Ramos (cell line): Measurements from ENCODE around the gene P2RX4.
"Not testable (repeated sequence)": the region's sequence is repeated elsewhere in the genome, so short reads cannot be mapped to it uniquely, and the experiment has no call there.

Source experiments
- in situ Hi-C: fragments of 300-500 bp; cut with MboI; formaldehyde crosslinking; loops from one replicate; pipeline ENCODE4 v1.14.3; 2022; ENCODE audit warnings: low sequenced_read_pairs; ENCODE audit not compliant: unreplicated experiment

P2RX4 gene

DNA sequence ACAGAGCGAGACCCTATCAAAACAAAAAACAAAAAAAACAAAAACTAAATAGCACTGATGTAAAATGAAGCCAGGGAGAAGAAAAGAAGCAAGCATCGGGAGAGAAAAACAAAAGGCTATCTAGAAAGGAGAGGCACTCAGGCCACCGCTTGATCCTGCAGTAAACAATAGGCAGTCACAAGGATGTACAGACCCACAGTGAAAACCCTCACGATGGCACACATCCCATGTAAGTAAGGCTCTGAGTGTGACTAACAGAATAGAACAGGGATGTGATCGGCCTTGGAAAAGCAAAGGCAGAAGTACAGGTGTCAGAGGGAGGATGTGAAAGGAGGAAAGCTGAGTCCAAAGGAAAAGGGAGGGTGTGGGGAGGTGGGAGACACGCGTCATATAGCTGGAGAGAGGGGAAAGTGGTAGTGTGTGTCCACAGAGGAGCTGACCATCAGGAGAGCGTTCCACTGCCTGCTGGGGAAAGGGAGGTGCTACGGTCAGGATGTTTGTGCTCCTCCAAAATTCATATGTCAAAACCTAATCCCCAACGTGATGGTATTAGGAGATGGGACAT is 55.1 kb downstream of the P2RX4 start:
- in situ Hi-C loops = no loop called here

DNA sequence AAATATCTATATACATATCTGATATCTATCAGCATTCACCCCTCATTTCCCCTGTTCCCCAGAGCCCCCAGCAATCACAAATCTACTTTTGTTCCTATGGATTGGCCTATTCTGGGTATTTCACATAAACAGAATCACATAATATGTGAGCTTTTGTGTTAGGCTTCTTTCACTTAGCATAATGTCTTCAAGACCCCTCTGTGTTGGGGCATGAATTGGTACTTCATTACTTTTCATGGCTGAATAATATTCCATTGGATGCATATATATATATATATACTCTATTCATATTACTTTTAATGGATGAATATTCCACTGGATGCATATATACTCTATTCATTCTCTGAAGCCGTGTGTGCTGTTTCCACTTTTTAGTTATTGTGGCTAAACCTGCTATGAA is 57.9 kb downstream of the P2RX4 start:
- in situ Hi-C loops = no loop called here

DNA sequence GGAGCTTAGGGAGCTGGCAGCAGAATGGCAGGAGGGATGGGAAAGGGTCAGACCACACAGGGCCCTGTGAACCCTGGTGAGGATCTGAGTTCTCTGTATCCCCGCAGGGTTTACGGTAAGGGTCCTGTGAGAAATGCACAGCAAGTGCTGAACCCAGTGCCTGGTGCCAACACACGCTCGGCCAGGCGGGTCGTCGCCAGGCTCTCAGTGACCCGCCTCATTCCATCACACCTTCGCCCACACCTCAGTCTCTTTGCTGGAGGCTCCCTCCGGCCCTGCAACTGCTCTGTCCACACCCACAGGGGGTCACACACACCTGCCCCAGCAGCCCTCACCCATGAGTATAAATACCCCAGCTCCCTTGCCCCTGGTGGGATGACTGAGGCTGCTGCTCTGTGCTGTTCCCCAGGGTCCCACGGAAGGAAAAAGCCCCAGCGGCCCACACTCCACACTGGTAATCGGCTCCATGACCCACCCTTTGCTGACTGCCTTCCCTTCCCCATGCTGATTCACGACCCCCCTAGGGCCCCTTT is 63.5 kb downstream of the P2RX4 start:
- in situ Hi-C loops = no loop called here

DNA sequence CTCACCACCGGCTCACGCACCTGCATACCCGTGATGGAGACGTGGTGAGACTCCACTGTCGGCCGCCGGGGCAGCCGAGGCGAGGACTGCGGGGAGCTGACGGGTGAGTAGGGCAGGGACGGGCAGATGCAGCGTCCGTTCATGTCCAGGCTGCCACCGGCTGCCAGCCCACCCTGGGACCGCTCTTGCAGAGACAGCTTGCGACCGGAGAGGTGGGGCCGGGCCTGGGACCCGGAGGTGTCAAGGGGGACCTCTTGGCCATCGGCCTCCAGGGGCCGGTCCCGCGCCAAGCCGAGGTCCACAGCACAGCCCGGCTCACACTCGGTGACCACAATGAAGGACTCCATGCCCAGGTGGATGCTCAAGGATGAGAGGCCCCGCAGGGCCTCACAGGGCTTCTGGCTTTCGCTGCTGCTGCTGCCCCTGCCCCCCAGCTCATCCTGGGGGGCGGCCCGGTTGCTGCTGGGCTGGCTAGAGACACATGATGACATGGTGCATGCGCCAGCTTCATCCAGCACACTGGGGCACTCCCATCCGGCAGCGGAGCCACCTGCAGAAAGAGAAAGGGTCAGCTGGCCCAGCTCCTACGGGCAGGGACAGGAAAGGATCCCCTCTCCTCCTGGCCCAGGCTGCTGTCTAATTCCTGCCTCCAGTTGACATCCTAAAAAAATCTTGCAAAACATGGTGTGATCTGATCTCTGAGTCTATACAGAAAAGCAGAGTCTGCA is 64.3 kb downstream of the P2RX4 start:
- in situ Hi-C loops = no loop called here

DNA sequence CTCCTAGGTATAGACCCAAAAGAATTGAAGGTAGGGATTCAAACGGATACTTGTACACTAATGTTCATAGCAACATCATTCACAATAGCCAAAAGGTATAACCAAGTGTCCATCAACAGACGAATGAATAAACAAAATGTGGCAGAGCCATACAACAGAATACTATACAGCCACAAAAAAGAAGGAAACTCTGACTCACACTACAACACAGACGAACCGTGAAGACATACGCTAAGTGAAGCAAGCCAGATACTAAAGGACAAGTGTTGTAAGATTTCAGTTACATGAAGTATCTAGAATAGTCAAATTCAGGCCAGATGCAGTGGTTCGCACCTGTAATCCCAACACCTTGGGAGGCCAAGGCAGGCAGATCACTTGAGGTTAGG is 67.4 kb downstream of the P2RX4 start:
- in situ Hi-C loops = no loop called here

DNA sequence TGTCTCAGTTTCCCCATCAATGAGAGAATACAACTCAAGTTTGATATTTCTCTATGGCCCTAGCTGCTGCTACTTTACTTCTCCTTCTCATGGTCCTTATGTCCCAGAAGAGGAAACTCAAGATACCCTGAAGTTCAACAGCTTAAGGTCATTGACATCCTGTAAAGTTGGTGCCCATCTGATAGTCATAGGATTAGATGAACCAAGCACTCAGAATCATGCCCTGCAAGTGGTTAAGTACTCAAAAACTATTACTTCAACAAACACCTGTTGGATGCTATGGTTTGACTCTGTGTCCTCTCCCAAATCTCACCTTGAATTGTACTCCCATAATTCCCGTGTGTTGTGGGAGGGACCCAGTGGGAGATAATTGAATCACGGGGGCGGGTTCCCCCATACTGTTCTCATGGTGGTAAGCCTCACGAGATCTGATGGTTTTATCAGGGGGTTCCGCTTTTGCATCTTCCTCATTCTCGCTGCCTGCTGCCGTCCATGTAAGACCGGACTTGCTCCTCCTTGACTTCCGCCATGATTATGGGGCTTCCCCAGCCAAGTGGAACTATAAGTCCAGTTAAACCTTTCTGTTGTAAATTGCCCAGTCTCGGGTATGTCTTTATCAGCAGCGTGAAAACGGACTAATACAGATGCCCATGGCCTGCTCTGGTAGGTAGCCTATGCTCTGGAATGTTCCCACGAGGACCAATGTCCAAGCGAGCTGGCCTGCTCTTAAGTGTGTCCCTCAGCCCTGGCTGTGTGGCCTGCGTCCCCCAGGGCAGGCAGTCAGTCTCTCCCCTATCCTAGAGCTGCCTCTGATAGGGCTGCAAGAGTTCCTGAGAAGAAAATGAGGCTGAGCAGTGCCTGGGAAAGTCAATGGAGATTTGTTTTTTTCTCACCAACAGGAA is 68.5 kb downstream of the P2RX4 start:
- in situ Hi-C loops = no loop called here

DNA sequence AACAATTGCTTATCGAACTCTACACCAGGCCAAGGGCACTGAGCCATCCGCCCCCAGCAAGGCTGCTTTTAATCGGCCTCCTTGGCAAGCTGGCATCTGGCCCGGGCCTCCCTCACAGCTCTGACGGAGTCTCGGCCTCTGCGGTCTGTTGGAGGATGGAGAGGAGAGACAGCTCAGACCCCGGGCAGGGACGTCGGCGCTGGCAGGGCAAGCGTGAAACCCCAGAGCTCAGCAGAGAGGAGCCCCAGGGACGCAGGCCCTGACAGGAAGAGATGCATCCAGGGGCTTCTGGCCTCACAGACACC is 69.1 kb downstream of the P2RX4 start:
- in situ Hi-C loops = no loop called here

DNA sequence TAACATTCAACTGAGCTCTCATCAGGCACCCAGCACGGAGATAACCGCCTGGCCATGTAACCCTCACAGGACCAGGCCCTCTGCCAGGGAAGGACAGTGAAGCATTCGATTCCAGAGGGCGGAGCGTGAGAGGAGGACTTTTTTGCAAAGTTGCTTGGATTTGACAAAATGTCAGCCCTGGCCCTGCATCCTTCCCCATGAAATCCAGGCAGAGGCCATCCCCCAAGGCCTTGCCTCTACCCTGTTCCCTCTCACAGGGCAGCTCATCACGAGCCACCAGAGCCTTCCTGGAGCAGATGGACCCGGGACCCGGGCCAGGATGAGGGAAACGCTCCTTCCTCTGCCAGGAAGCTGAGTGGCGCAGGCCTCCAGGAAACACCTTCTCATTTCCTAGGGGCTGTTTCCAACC is 69.6 kb downstream of the P2RX4 start:
- in situ Hi-C loops = no loop called here

DNA sequence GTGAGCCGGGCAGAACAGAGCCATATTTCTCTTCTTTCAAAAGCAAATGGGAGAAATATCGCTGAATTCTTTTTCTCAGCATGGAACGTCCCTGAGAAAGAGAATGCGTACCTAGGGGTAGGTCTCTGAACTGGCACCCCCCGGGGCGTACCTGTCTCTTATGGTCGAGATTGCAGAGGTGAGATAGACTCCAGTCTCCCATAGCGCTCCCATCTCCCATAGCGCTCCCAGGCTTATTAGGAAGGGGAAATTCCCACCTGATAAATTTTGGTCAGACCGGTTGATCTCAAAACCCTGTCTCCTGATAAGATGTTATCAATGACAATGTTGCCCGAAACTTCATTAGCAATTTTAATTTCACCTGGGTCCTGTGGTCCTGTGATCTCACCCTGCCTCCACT is 70.6 kb downstream of the P2RX4 start:
- in situ Hi-C loops = not testable (repeated sequence)

DNA sequence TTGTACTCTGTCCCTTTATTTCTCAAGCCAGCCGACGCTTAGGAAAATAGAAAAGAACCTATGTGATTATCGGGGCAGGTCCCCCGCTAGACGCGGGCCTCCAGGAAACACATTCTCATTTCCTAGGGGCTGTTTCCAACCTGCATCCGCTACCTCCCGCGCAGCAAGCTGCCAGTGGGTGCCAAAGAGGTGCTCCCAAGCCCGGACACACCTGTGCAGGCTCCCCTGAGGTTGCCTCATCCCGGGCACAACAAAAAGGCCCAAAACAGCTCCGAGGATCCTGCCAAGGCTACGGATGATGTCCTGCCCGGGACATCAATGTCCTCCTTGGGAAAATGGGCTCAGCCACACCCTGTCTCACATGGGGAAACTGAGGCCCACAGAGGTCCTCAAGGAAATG is 71.2 kb downstream of the P2RX4 start:
- in situ Hi-C loops = not testable (repeated sequence)

DNA sequence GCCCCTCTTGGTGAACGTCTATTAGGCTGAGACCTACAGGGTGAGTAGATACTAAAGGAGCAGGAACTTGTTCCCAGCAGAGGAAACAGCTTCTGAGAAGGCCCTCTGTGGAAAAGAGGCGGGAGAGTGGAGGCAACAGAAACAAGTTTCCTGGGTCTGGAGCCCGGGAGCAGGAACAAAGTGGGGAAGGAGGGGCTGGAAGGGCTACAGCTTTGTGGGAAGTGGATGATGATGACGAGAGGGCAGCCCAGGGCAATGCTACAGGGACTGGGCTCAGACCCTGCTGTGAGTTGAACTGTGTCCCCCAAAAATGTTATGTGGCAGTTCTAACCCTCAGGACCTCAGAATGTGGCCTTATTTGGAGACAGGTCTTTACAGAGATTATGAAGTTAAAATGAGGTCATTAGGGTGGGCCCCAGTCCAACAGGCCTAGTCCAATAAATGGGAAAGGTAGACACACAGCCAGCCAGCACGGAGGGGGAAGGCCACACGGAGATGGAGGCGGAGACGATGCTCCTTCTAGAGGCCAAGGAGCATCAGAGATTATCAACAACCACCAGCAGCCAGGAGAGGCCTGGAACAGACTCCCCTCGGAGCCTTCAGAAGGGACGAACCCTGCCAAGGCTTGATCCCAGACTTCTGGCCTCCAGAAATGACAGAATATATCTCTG is 72.3 kb downstream of the P2RX4 start:
- in situ Hi-C loops = no loop called here

DNA sequence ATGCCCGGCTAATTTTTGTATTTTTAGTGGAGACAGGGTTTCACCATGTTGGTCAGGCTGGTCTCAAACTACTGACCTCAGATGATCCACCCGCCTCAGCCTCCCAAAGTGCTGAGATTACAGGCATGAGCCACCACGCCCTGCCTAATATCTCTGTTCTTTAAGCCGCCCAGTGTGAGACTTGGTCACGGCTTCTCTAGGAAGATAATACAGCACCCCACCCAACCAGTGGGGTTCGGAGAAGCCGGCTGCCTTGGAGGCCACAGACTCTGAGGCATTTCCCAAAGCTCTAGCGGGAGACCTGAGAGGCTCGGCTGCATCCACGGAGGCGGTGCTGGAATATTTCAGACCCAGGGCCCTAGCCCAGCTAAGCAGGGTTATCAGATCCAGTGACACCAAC is 73.0 kb downstream of the P2RX4 start:
- in situ Hi-C loops = not testable (repeated sequence)

DNA sequence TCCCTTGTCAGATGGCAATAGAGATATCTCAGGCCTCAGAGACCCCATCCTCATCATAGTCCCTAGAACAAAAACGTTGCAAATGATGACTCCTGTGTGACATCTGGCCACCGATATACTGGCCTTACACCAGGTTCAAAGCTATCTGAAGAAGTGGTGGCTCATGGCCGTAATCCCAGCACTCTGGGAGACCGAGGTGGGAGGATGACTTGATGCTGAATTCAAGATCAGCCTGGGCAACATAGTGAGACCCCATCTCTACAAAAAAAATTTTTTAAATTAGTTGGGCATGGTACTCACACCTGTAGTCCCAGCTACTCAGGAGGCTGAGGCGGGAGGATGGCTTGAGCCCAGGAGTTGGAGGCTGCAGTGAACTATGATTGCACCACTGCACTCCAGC is 73.5 kb downstream of the P2RX4 start:
- in situ Hi-C loops = no loop called here
